Keratinocyte (primary cell): ENCODE data around the gene RTN4IP1. TPM values are rescaled to one million over a fixed set of nuclear protein-coding genes. Genes with fewer than 3 reads are reported as not detected.
A peak's percentile ranks its signal among the peaks of the same experiment; 100 is the strongest.
"Not testable (repeated sequence)": the region's sequence is repeated elsewhere in the genome, so short reads cannot be mapped to it uniquely, and the experiment has no call there.

Experiments used
- DNase-seq: peaks from one replicate; pipeline ENCODE4 v3.0.0-alpha.2; 2011; ENCODE audit warnings: low read depth, missing footprints, low spot score
- FAIRE-seq: peaks from 2 replicates; lab custom pipeline; 2011; peaks lifted over from hg19 to GRCh38; lab: Jason Lieb, UNC
- H2AFZ ChIP-seq: 2 replicates; pipeline ENCODE4 v1.6.0; 2012; ENCODE audit warnings: low read length, control low read depth, inconsistent platforms; ENCODE audit not compliant: control insufficient read depth
- H3K27ac ChIP-seq: 2 replicates; pipeline ENCODE4 v1.5.1; 2011; ENCODE audit warnings: low read length; ENCODE audit not compliant: control insufficient read depth, insufficient read depth
- H3K27me3 ChIP-seq: 3 replicates; pipeline ENCODE4 v1.6.0; 2011; ENCODE audit warnings: low read length; ENCODE audit not compliant: control insufficient read depth, insufficient read depth; ENCODE audit errors: extremely low read depth
- H3K36me3 ChIP-seq, 2 experiments: 2 replicates in 1 of 2; 3 replicates in 1 of 2; pipeline ENCODE4 v1.5.1; 2011; ENCODE audit warnings: low read length in 2 of 2, mild to moderate bottlenecking in 1 of 2; ENCODE audit not compliant: control insufficient read depth in 2 of 2, insufficient read depth in 2 of 2; ENCODE audit errors: extremely low read depth in 1 of 2
- H3K4me1 ChIP-seq: 3 replicates; pipeline ENCODE4 v1.5.1; 2011; ENCODE audit warnings: low read length; ENCODE audit not compliant: control insufficient read depth, insufficient read depth; ENCODE audit errors: extremely low read depth
- H3K4me2 ChIP-seq: 3 replicates; pipeline ENCODE4 v1.6.0; 2011; ENCODE audit warnings: low read depth, low read length; ENCODE audit not compliant: control insufficient read depth, insufficient read depth; ENCODE audit errors: extremely low read depth
- H3K4me3 ChIP-seq, 3 experiments: fragments of 200-600 bp in 1 of 3; sonication (generic) in 1 of 3; 2 replicates in 2 of 3; 3 replicates in 1 of 3; pipeline ENCODE4 v1.5.1; 2011 to 2016; ENCODE audit warnings: low read length in 3 of 3, mild to moderate bottlenecking in 3 of 3, control low read depth in 2 of 3, inconsistent platforms in 1 of 3, low read depth in 1 of 3, mixed read lengths in 1 of 3, mixed run types in 1 of 3, moderate library complexity in 1 of 3; ENCODE audit not compliant: control insufficient read depth in 2 of 3, insufficient read depth in 2 of 3; ENCODE audit errors: extremely low read depth in 1 of 3
- H3K79me2 ChIP-seq: 2 replicates; pipeline ENCODE4 v1.6.0; 2012; ENCODE audit warnings: low read length; ENCODE audit not compliant: control insufficient read depth, insufficient read depth
- H3K9ac ChIP-seq: 3 replicates; pipeline ENCODE4 v1.6.0; 2011; ENCODE audit warnings: low read length; ENCODE audit not compliant: control insufficient read depth, insufficient read depth; ENCODE audit errors: extremely low read depth
- H3K9me1 ChIP-seq: 3 replicates; pipeline ENCODE4 v1.6.0; 2011; ENCODE audit warnings: low read length; ENCODE audit not compliant: control insufficient read depth, insufficient read depth; ENCODE audit errors: extremely low read depth
- H3K9me3 ChIP-seq: 2 replicates; pipeline ENCODE4 v1.5.1; 2012; ENCODE audit warnings: low read depth, low read length; ENCODE audit not compliant: control insufficient read depth
- H4K20me1 ChIP-seq: 3 replicates; pipeline ENCODE4 v1.6.0; 2011; ENCODE audit warnings: low read length; ENCODE audit not compliant: control insufficient read depth, insufficient read depth; ENCODE audit errors: extremely low read depth
- EZH2 ChIP-seq: IDR thresholded peaks from one replicate; pipeline ENCODE4 v1.6.1; 2012; ENCODE audit warnings: inconsistent platforms, mild to moderate bottlenecking, low read length, moderate library complexity
- dilution Hi-C: fragments of 300-500 bp; cut with MboI; formaldehyde crosslinking; loops from one replicate; pipeline ENCODE4 v1.7.0; 2020; ENCODE audit warnings: low sequenced_read_pairs; ENCODE audit not compliant: extremely low pct_ligation_motif_present
- polyA plus RNA-seq, 5 experiments: library from polyadenylated mRNA; depleted of rRNA in 3 of 5; stranded (reverse) in 3 of 5; stranded (forward) in 1 of 5; unstranded in 1 of 5; fragments of >200 nt; gene quantifications; 1 replicate in 1 of 5; 2 replicates in 3 of 5; 3 replicates in 1 of 5; pipeline versions ENCODE4 v1.2.1 to v1.2.3, GENCODE V29; 2011 to 2012; ENCODE audit warnings: missing spikeins in 2 of 5, low read depth in 1 of 5, low replicate concordance in 1 of 5
- TF ChIP-seq, protein P1 (sequence below), 3 experiments: IDR thresholded peaks in 1 of 3; conservative IDR thresholded peaks in 1 of 3; optimal IDR thresholded peaks in 1 of 3; 2 replicates in 2 of 3; 3 replicates in 1 of 3; pipeline versions ENCODE3 to v1.5.1; 2011; ENCODE audit warnings: low read length in 3 of 3, mild to moderate bottlenecking in 3 of 3, moderate library complexity in 2 of 3, control low read depth in 1 of 3, inconsistent platforms in 1 of 3; ENCODE audit not compliant: insufficient read depth in 2 of 3; ENCODE audit errors: extremely low read depth in 1 of 3

RTN4IP1 gene
- polyA plus RNA-seq, 1 donor (not counting 4 experiments of a cell fraction or from before 2014, with no cell fraction given) = 8.0 TPM

- Histone ChIP-seq H3K4me2 (peak overlapping the region; percentile 94), H3K9me3 (no peaks in the 10 kb centered on the region), H3K4me3 (peak overlapping the region; percentile 68 to 97 (median 91)), H3K9ac (peak overlapping the region; percentile 97), H3K27ac (peak overlapping the region; percentile 90), H3K79me2 (peaks cover 41% of the 10 kb centered on the region), H3K27me3 (no peaks in the 10 kb centered on the region), H3K36me3 (no peaks in the 10 kb centered on the region), H4K20me1 (no peaks in the 10 kb centered on the region), H3K4me1 (peaks cover 7% of the 10 kb centered on the region), H3K9me1 (no peaks in the 10 kb centered on the region), H2AFZ (peak overlapping the region; percentile 90)
- no peak for DNase-seq
- FAIRE-seq = no peak
- dilution Hi-C loops = no loop called here
- no peak for TF ChIP-seq EZH2
- TF ChIP-seq, protein P1, sequence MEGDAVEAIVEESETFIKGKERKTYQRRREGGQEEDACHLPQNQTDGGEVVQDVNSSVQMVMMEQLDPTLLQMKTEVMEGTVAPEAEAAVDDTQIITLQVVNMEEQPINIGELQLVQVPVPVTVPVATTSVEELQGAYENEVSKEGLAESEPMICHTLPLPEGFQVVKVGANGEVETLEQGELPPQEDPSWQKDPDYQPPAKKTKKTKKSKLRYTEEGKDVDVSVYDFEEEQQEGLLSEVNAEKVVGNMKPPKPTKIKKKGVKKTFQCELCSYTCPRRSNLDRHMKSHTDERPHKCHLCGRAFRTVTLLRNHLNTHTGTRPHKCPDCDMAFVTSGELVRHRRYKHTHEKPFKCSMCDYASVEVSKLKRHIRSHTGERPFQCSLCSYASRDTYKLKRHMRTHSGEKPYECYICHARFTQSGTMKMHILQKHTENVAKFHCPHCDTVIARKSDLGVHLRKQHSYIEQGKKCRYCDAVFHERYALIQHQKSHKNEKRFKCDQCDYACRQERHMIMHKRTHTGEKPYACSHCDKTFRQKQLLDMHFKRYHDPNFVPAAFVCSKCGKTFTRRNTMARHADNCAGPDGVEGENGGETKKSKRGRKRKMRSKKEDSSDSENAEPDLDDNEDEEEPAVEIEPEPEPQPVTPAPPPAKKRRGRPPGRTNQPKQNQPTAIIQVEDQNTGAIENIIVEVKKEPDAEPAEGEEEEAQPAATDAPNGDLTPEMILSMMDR (optimal IDR thresholded peaks at IDR 0.05 in 1 of 3, IDR thresholded peaks at IDR 0.05 in 1 of 3, conservative IDR thresholded peaks at IDR 0.05 in 1 of 3; ENCODE audit: extremely low read depth in 1 of 3, insufficient read depth in 2 of 3, low read length in 3 of 3) = no peak
These were observed 618 bp downstream of the RTN4IP1 start for GRCh38 chr6:106628658-106629102.

DNA sequence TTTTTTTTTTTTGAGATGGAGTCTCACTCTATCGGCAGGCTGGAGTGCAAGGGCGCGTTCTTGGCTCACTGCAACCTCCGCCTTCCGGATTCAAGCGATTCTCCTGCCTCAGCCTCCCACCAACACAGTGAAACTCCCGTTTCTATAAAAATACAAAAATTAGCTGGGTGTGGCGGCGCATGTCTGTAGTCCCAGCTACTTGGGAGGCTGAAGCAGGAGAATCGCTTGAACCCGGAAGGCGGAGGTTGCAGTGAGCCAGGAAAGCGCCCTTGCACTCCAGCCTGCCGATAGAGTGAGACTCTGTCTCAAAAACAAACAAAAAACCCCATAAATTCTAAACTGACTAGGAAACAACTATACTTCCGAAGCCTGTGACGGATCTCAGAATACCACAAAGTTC is 1.5 kb downstream of the RTN4IP1 start:
- H3K4me3 ChIP-seq, DNase-seq, H3K27me3 ChIP-seq, dilution Hi-C loops, H3K9ac ChIP-seq, H3K9me3 ChIP-seq, H4K20me1 ChIP-seq, H3K9me1 ChIP-seq, H3K27ac ChIP-seq, FAIRE-seq, H3K4me1 ChIP-seq, H3K36me3 ChIP-seq, H2AFZ ChIP-seq, H3K4me2 ChIP-seq: not testable (repeated sequence)
- H3K79me2 ChIP-seq = peaks cover 33% of the 10 kb centered on the region

DNA sequence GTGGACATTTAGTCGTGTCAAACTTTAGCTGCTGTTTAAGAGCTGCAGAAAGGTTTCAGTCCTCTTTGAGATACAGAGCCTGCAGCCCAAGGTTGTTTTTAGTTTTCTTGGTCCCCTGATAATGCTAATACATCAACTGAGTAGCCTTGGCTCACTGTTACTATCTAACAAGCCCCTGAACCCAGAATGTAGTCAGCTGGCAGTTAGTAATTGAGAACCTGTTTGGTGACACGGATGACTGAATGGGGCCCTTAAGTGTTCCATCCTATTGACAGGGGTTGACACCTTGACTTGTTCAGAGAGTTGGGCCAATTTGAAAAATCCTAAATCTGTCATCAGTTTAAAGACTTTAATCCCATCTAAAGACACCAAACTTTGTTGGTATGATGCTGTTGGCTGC is 2.8 kb downstream of the RTN4IP1 start:
- dilution Hi-C loops = no loop called here
- DNase-seq = no peak
- Histone ChIP-seq H3K4me2 (no peak overlapping the region), H3K79me2 (peaks cover 21% of the 10 kb centered on the region), H3K27me3 (no peaks in the 10 kb centered on the region), H3K4me3 (no peak overlapping the region), H3K36me3 (no peaks in the 10 kb centered on the region), H2AFZ (no peak overlapping the region), H3K9me3 (no peaks in the 10 kb centered on the region), H3K9me1 (no peaks in the 10 kb centered on the region), H4K20me1 (no peaks in the 10 kb centered on the region), H3K4me1 (peaks cover 7% of the 10 kb centered on the region), H3K9ac (no peak overlapping the region), H3K27ac (no peak overlapping the region)
- TF ChIP-seq EZH2 = no peak
- TF ChIP-seq, protein P1 (optimal IDR thresholded peaks at IDR 0.05 in 1 of 3, IDR thresholded peaks at IDR 0.05 in 1 of 3, conservative IDR thresholded peaks at IDR 0.05 in 1 of 3; ENCODE audit: extremely low read depth in 1 of 3, insufficient read depth in 2 of 3, low read length in 3 of 3) = no peak
- no peak for FAIRE-seq
